Measurements from ENCODE around the gene YOD1.

YOD1 gene

GRCh38 chr1:207051191-207051943 lies at the start of gene YOD1:
Gene YOD1 (minus strand): TSS chr1:207051208. CDS start chr1:207051030, 178 bp downstream.
- Histone ChIP-seq H3K27me3 (ENCODE audit: insufficient read depth, low read length) (no peaks in the 10 kb centered on the region), H3K79me2 (ENCODE audit: control insufficient read depth, insufficient read depth, low read length, unreplicated experiment) (peaks cover 43% of the 10 kb centered on the region), H2AFZ (ENCODE audit: low read length, unreplicated experiment) (peak within 1 kb of the TSS; percentile 99), H3K4me1 (ENCODE audit: control insufficient read depth, insufficient read depth, low read length, unreplicated experiment) (peaks cover 41% of the 10 kb centered on the region), H3K27ac (ENCODE audit: low read depth, low read length) (peak within 1 kb of the TSS; percentile 84), H3K36me3 (ENCODE audit: insufficient read depth, low read length) (peaks cover 28% of the 10 kb centered on the region), H3K4me3 (ENCODE audit: low read depth, low read length) (peak within 1 kb of the TSS; percentile 93)

- H2AFZ ChIP-seq (ENCODE audit: low read length, unreplicated experiment): no peak overlapping the region
- no peak overlapping the region for H3K4me3 ChIP-seq (ENCODE audit: low read depth, low read length)
Measured at GRCh38 chr1:207097871-207098324, 46.9 kb upstream of the YOD1 start.

GRCh38 chr1:207093944-207094343 lies 42.9 kb upstream of the YOD1 start:
- Histone ChIP-seq H3K27me3 (ENCODE audit: insufficient read depth, low read length) (peaks cover 8% of the 10 kb centered on the region; the same call in 1 of the 2 replicates), H3K79me2 (ENCODE audit: control insufficient read depth, insufficient read depth, low read length, unreplicated experiment) (no peaks in the 10 kb centered on the region), H3K4me1 (ENCODE audit: control insufficient read depth, insufficient read depth, low read length, unreplicated experiment) (no peaks in the 10 kb centered on the region), H3K27ac (ENCODE audit: low read depth, low read length) (no peak overlapping the region), H2AFZ (ENCODE audit: low read length, unreplicated experiment) (no peak overlapping the region), H3K4me3 (ENCODE audit: low read depth, low read length) (no peak overlapping the region), H3K36me3 (ENCODE audit: insufficient read depth, low read length) (no peaks in the 10 kb centered on the region)

More at GRCh38 chr1:207097871-207098324, 46.9 kb upstream of the YOD1 start:
- H3K36me3 ChIP-seq (ENCODE audit: insufficient read depth, low read length): no peaks in the 10 kb centered on the region
- no peak overlapping the region for H3K27ac ChIP-seq (ENCODE audit: low read depth, low read length)
- H3K4me1 ChIP-seq (ENCODE audit: control insufficient read depth, insufficient read depth, low read length, unreplicated experiment): no peaks in the 10 kb centered on the region
- H3K79me2 ChIP-seq (ENCODE audit: control insufficient read depth, insufficient read depth, low read length, unreplicated experiment): no peaks in the 10 kb centered on the region
- peaks cover 17% of the 10 kb centered on the region; the same call in 1 of the 2 replicates for H3K27me3 ChIP-seq (ENCODE audit: insufficient read depth, low read length)

- H3K4me3 ChIP-seq (ENCODE audit: low read depth, low read length): no peak overlapping the region
- H2AFZ ChIP-seq (ENCODE audit: low read length, unreplicated experiment): no peak overlapping the region
- H3K36me3 ChIP-seq (ENCODE audit: insufficient read depth, low read length): no peaks in the 10 kb centered on the region
- no peak overlapping the region for H3K27ac ChIP-seq (ENCODE audit: low read depth, low read length)
- no peaks in the 10 kb centered on the region for H3K4me1 ChIP-seq (ENCODE audit: control insufficient read depth, insufficient read depth, low read length, unreplicated experiment)
- H3K79me2 ChIP-seq (ENCODE audit: control insufficient read depth, insufficient read depth, low read length, unreplicated experiment): no peaks in the 10 kb centered on the region
- peaks cover 4% of the 10 kb centered on the region for H3K27me3 ChIP-seq (ENCODE audit: insufficient read depth, low read length)
Measured at GRCh38 chr1:207091200-207091908, 40.3 kb upstream of the YOD1 start.

DNA sequence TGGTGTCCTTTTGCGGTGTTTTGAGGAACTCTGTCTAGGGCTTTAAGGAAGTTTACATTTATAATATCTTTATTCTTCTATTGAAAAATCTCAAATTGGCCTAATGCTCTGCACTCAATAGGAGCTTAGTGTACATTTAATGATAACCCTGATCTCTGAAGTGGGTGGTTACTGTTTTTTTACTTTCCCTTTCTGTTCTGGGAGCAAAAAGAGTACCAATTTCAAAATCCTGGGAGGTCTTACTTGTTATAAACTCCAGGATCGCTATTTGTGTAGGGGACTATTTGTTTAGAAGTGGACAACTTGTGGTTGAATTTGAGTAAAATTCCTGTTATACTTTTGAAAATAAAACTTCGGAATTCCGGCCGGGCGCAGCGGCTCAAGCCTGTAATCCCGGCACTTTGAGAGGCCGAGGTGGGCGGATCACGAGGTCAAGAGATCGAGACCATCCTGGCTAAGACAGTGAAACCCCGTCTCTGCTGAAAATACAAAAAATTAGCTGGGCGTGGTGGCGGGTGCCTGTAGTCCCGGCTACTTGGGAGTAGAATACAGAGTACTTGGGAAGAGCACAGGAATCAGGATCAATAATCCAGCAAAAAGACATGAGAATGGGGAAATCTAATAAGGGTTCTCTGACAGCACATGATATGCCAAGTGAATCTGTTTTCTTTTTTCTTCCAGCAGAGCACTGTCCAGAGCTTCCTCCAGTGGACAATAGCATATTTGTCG lies 38.8 kb upstream of the YOD1 start:
- H3K36me3 ChIP-seq (ENCODE audit: insufficient read depth, low read length): no peaks in the 10 kb centered on the region
- H3K4me1 ChIP-seq (ENCODE audit: control insufficient read depth, insufficient read depth, low read length, unreplicated experiment): no peaks in the 10 kb centered on the region
- H3K4me3 ChIP-seq (ENCODE audit: low read depth, low read length): no peak overlapping the region
- H2AFZ ChIP-seq (ENCODE audit: low read length, unreplicated experiment): no peak overlapping the region
- no peaks in the 10 kb centered on the region for H3K79me2 ChIP-seq (ENCODE audit: control insufficient read depth, insufficient read depth, low read length, unreplicated experiment)
- H3K27me3 ChIP-seq (ENCODE audit: insufficient read depth, low read length): peaks cover 4% of the 10 kb centered on the region
- H3K27ac ChIP-seq (ENCODE audit: low read depth, low read length): no peak overlapping the region

GRCh38 chr1:207088701-207089626 lies 38.0 kb upstream of the YOD1 start, which contains the start of gene C4BPB:
Gene C4BPB (plus strand): TSS chr1:207088860. CDS start chr1:207089532, 672 bp downstream.
- H3K79me2 ChIP-seq (ENCODE audit: control insufficient read depth, insufficient read depth, low read length, unreplicated experiment): no peaks in the 10 kb centered on the region
- peaks cover 11% of the 10 kb centered on the region for H3K27me3 ChIP-seq (ENCODE audit: insufficient read depth, low read length)
- no peaks in the 10 kb centered on the region for H3K36me3 ChIP-seq (ENCODE audit: insufficient read depth, low read length)
- H3K27ac ChIP-seq (ENCODE audit: low read depth, low read length): no peak within 1 kb of the TSS
- H3K4me3 ChIP-seq (ENCODE audit: low read depth, low read length): no peak within 1 kb of the TSS
- H3K4me1 ChIP-seq (ENCODE audit: control insufficient read depth, insufficient read depth, low read length, unreplicated experiment): no peaks in the 10 kb centered on the region
- H2AFZ ChIP-seq (ENCODE audit: low read length, unreplicated experiment): no peak within 1 kb of the TSS

DNA sequence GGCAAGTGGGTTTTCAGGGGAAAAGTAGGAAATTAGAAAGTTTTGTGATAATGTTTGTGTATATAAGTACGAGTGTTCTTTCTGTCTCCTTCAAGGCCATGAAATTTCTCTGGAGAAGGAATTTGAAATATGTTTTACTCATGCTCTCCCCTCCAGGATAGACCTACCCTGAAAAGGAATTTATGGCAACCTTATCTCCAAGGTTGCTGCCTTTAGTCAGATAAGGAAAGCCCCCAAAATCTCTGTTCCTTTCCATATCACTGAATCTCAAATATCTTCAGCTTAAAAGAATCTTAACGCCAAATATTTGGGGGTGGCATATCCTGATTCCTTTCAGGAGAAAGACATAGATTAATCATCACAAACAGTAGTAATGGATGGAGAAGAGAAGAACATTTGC lies 37.2 kb upstream of the YOD1 start:
- no peaks in the 10 kb centered on the region for H3K36me3 ChIP-seq (ENCODE audit: insufficient read depth, low read length)
- no peak overlapping the region for H3K4me3 ChIP-seq (ENCODE audit: low read depth, low read length)
- H2AFZ ChIP-seq (ENCODE audit: low read length, unreplicated experiment): no peak overlapping the region
- H3K27ac ChIP-seq (ENCODE audit: low read depth, low read length): no peak overlapping the region
- peaks cover 19% of the 10 kb centered on the region for H3K27me3 ChIP-seq (ENCODE audit: insufficient read depth, low read length)
- no peaks in the 10 kb centered on the region for H3K4me1 ChIP-seq (ENCODE audit: control insufficient read depth, insufficient read depth, low read length, unreplicated experiment)
- no peaks in the 10 kb centered on the region for H3K79me2 ChIP-seq (ENCODE audit: control insufficient read depth, insufficient read depth, low read length, unreplicated experiment)

DNA sequence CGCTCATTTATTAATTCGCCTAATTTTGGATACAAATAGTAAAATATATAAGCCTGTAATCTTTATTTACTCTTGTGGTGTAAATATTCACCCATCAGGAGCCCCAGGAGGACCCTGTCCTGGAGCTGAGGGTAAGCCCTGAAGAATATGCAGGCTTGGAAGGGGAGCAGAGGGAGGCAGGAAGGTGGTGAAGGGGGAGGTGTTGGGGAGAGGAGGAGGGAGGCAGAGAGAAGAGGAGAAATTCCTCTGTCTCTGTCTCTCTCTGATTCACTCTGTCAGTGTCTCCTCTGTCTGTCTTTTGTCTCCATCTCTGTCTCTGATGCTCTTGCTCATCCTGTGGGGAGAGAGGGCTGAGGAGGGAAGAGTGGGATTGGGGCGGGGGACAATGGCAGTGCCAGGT lies 34.9 kb upstream of the YOD1 start:
- H3K4me3 ChIP-seq (ENCODE audit: low read depth, low read length): no peak overlapping the region
- no peak overlapping the region for H3K27ac ChIP-seq (ENCODE audit: low read depth, low read length)
- no peaks in the 10 kb centered on the region for H3K4me1 ChIP-seq (ENCODE audit: control insufficient read depth, insufficient read depth, low read length, unreplicated experiment)
- no peaks in the 10 kb centered on the region for H3K79me2 ChIP-seq (ENCODE audit: control insufficient read depth, insufficient read depth, low read length, unreplicated experiment)
- H3K27me3 ChIP-seq (ENCODE audit: insufficient read depth, low read length): peaks cover 37% of the 10 kb centered on the region
- no peaks in the 10 kb centered on the region for H3K36me3 ChIP-seq (ENCODE audit: insufficient read depth, low read length)
- no peak overlapping the region for H2AFZ ChIP-seq (ENCODE audit: low read length, unreplicated experiment)

- Histone ChIP-seq H3K27ac (ENCODE audit: low read depth, low read length) (no peak overlapping the region), H2AFZ (ENCODE audit: low read length, unreplicated experiment) (no peak overlapping the region), H3K4me1 (ENCODE audit: control insufficient read depth, insufficient read depth, low read length, unreplicated experiment) (no peaks in the 10 kb centered on the region)
Measured at GRCh38 chr1:207084701-207085180, 33.7 kb upstream of the YOD1 start.

More at GRCh38 chr1:207084701-207085180, 33.7 kb upstream of the YOD1 start:
- no peaks in the 10 kb centered on the region for H3K36me3 ChIP-seq (ENCODE audit: insufficient read depth, low read length)
- H3K27me3 ChIP-seq (ENCODE audit: insufficient read depth, low read length): peaks cover 32% of the 10 kb centered on the region
- H3K79me2 ChIP-seq (ENCODE audit: control insufficient read depth, insufficient read depth, low read length, unreplicated experiment): no peaks in the 10 kb centered on the region
- H3K4me3 ChIP-seq (ENCODE audit: low read depth, low read length): no peak overlapping the region
